GM10248 (cell line): ENCODE results near the gene IQSEC1.

Experiments
- CTCF ChIA-PET: fragments of 300-600 bp; sonication (Branson Sonifier 250); formaldehyde crosslinking; extraction: SDS; loops from one replicate; lab custom pipeline; 2021; ENCODE audit warnings: antibody characterized with exemption; lab: Yijun Ruan, JAX
- POLR2A ChIA-PET: fragments of 350-650 bp; sonication (Branson Sonifier 250); formaldehyde crosslinking; extraction: SDS; loops from one replicate; lab custom pipeline; 2020; ENCODE audit warnings: antibody characterized with exemption; lab: Yijun Ruan, JAX
- DNase-seq: peaks from one replicate; pipeline ENCODE4 v3.0.0; 2012; ENCODE audit errors: extremely low spot score
- TF ChIP-seq, protein P1 (sequence below): IDR thresholded peaks from 2 replicates; pipeline ENCODE4 v1.5.1; 2012; ENCODE audit warnings: mild to moderate bottlenecking, low read depth; ENCODE audit errors: extremely low read depth, missing control alignments, control extremely low read depth

IQSEC1 gene

DNA sequence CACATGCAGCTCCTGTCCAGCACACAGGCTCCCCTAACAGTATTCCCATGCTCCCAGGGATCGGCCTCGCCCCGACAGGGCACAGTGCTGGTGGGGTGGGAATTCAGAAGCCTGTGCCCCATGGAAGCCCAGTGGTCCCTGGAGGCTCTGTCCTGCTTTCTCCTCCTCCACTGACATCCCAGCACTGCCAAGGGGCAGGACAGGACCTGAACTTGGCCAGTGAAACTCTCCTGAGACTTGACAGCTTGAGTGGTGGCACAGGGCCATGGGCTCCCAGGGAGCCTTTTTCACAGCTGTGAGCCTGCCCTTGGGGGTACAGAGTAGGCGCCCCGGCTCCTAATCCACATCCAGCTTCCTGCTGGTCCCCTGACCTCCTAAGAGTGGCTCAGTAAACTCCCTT, 38.4 kb downstream of the IQSEC1 start:
- no peak for DNase-seq
- TF ChIP-seq, protein P1, sequence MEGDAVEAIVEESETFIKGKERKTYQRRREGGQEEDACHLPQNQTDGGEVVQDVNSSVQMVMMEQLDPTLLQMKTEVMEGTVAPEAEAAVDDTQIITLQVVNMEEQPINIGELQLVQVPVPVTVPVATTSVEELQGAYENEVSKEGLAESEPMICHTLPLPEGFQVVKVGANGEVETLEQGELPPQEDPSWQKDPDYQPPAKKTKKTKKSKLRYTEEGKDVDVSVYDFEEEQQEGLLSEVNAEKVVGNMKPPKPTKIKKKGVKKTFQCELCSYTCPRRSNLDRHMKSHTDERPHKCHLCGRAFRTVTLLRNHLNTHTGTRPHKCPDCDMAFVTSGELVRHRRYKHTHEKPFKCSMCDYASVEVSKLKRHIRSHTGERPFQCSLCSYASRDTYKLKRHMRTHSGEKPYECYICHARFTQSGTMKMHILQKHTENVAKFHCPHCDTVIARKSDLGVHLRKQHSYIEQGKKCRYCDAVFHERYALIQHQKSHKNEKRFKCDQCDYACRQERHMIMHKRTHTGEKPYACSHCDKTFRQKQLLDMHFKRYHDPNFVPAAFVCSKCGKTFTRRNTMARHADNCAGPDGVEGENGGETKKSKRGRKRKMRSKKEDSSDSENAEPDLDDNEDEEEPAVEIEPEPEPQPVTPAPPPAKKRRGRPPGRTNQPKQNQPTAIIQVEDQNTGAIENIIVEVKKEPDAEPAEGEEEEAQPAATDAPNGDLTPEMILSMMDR = no peak
- CTCF ChIA-PET = interaction anchor here (1.6 to 1.9 kb wide), 3 partner anchors 12 to 50 kb away, joined by 4 to 7 read pairs (median 6); no protein-coding TSS in a partner anchor
- POLR2A ChIA-PET = no interaction called here

DNA sequence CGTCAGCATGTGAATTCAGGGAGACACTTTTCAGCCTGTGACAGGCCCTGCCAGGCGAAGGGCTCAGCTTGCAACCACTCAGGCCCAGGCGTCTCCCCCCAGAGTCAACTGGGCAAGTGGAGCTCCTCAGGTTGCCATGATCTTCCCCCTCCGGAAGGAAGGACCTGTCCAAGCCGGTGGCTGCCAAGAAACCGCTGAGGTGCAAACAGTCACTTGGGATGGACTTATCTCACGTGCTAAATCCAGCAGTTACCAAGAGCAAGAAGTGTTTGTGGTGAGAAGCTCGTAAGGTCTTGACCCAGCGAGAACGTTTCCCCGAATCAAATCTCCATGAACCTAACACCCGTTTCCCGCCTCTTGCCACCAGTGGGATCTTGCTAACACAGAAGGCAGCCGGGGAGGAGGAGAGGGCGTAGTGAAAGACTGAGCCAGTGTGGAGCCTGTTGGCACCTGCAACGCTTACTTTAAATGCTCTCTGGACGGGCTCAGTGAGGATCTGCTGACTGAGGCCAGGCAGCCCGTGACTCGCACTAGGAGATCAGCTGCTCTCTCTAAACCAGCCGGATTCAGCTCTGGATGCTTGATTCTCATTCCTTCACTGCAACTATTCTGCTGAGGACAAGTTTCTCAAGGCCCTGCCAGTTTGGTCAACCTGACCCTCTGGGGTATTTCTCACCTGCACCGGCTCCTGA, 39.0 kb downstream of the IQSEC1 start:
- TF ChIP-seq, protein P1 = no peak
- POLR2A ChIA-PET = no interaction called here
- CTCF ChIA-PET = interaction anchor here (1.2 to 1.9 kb wide), 3 partner anchors 13 to 49 kb away, joined by 3 to 7 read pairs (median 6); no protein-coding TSS in a partner anchor
- DNase-seq = no peak

DNA sequence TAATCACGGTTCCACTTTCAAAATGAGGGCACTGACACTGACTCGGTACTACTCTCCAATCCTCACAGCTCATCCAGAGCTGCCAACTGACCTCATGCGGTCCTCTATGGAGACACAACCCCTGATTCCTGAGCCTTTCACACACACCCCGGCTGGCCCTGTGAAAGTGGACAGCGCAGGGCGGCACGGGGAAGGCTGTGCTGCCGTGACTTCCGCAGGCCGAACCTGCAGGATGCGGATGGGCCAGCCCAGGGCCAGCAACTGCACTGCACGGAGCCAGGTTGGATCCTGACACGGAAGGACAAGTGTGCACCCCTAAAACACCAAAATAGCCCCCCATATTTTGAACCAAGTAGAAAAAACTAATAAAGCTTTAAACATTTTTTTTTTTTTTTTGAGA, 41.0 kb downstream of the IQSEC1 start:
- ChIA-PET POLR2A (no interaction called here), CTCF (interaction anchor here (1.2 kb wide), 1 partner anchor 34 kb away, joined by 3 read pairs; no protein-coding TSS in a partner anchor)
- DNase-seq = no peak
- TF ChIP-seq, protein P1 = no peak

DNA sequence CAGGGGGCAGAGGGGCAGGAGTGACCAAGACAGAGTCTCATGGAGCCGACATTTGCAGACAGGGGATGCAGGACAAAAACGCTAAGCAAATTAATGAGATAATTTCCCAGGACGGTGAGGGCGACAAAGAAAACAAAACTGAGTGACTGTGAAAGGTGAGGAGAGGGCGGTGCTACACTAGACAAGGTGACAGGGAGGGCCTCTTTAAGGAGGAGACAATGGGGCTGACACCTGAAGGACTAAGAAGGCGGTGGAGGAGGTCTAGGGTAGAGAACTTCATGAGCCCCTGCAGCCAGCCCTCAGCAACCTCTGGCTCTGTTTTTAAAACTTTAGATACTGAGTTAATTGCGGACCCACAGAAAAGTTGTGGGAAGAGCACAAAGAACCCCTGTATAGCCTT, 41.6 kb downstream of the IQSEC1 start:
- ChIA-PET CTCF (no interaction called here), POLR2A (no interaction called here)
- TF ChIP-seq, protein P1 = no peak
- DNase-seq = no peak

DNA sequence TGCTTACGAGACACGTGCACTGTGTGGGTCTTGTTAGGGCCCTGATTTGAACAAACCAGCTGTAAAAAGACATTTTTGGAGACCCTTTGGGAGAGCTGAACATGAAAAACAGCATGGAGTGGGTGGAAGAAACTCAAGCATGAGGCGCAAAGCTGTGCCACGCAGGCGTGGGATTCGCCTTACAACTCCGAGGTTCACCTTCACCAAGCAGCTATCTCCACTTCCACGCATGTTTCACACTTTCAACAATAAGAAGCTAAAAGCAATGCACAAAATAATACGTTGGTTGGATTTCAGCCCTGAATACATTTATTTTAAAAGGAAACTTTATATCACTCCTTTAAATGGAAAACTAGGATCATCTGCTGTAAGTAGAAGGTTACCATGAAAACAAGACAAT, 42.5 kb downstream of the IQSEC1 start:
- CTCF ChIA-PET = interaction anchor here (0.8 to 1.7 kb wide), 4 partner anchors 9 to 46 kb away, joined by 3 to 6 read pairs (median 3); no protein-coding TSS in a partner anchor
- POLR2A ChIA-PET = no interaction called here
- no peak for DNase-seq
- TF ChIP-seq, protein P1 = no peak

DNA sequence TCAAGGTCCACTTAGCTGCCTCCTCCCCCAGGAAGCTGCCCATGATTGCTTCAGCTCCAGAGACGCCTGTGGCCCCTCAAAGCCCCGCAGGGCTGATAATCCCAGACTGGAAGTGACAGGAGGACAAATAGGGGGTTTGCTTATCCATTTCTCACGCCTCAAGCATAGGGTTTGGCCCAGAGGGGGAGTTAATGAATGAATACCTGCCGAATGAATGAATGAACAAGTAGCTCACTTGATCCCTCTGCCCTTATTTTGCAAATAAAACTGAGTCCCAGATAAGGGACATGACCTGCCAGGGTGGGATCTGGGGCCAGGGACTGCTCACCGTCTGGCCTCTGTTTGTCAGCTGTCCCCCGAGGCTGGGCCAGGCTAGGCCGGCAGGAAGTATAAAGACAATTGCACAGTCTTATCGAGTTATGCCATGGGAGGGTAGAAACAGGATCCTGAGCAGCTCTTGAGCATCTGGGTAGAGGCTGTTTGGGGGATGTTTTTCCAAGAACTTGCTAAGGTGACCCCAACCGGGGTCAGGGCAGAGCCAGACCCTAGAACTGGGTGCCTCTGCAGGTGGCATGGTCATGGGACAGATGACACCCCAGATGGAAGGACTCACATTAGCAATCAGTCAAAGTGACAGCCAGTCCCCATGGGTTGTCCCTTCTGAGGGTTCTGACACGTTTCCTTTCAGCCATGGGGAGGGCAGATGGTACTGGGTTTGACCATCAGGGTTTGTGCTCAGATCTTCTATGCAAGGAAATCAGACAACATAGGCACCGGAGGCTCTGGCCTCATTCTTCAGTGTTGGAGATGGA, 45.0 kb downstream of the IQSEC1 start:
- DNase-seq = no peak
- POLR2A ChIA-PET = no interaction called here
- CTCF ChIA-PET = interaction anchor here (0.9 to 4.0 kb wide), 8 partner anchors 8 to 63 kb away, joined by 3 to 17 read pairs (median 4); no protein-coding TSS in a partner anchor
- TF ChIP-seq, protein P1 = no peak
